ENCODE results near the gene BROX.

The BROX gene

GRCh38 chr1:222691016-222691415, 21.3 kb upstream of the BROX start:
- in situ Hi-C loops (cut with MboI; ENCODE audit: low pct_unique_long_range_greater_than_20kb, low sequenced_read_pairs, unreplicated experiment): no loop called here
- TF ChIP-seq CTCF (IDR thresholded peaks at IDR 0.05; ENCODE audit: extremely low read depth, insufficient read depth, missing control alignments): no peak

GRCh38 chr1:222694927-222695326, 17.4 kb upstream of the BROX start:
- DNase-seq (ENCODE audit: low spot score): peak; percentile 24
- no peak for TF ChIP-seq CTCF (IDR thresholded peaks at IDR 0.05; ENCODE audit: extremely low read depth, insufficient read depth, missing control alignments)
- in situ Hi-C loops (cut with MboI; ENCODE audit: low pct_unique_long_range_greater_than_20kb, low sequenced_read_pairs, unreplicated experiment): no loop called here

More at GRCh38 chr1:222691016-222691415, 21.3 kb upstream of the BROX start:
- DNase-seq (ENCODE audit: low spot score): no peak

- no peak for TF ChIP-seq CTCF (IDR thresholded peaks at IDR 0.05; ENCODE audit: extremely low read depth, insufficient read depth, missing control alignments)
- in situ Hi-C loops (cut with MboI; ENCODE audit: low pct_unique_long_range_greater_than_20kb, low sequenced_read_pairs, unreplicated experiment): no loop called here
- no peak for DNase-seq (ENCODE audit: low spot score)
Observed at GRCh38 chr1:222696741-222697140, 15.6 kb upstream of the BROX start.

- TF ChIP-seq CTCF (IDR thresholded peaks at IDR 0.05; ENCODE audit: extremely low read depth, insufficient read depth, missing control alignments): no peak
- no peak for DNase-seq (ENCODE audit: low spot score)
- in situ Hi-C loops (cut with MboI; ENCODE audit: low pct_unique_long_range_greater_than_20kb, low sequenced_read_pairs, unreplicated experiment): no loop called here
Observed at GRCh38 chr1:222697203-222697602, 15.2 kb upstream of the BROX start.

GRCh38 chr1:222697826-222698225, 14.5 kb upstream of the BROX start:
- TF ChIP-seq CTCF (IDR thresholded peaks at IDR 0.05; ENCODE audit: extremely low read depth, insufficient read depth, missing control alignments): no peak
- no peak for DNase-seq (ENCODE audit: low spot score)
- in situ Hi-C loops (cut with MboI; ENCODE audit: low pct_unique_long_range_greater_than_20kb, low sequenced_read_pairs, unreplicated experiment): no loop called here

GRCh38 chr1:222702210-222702609, 10.2 kb upstream of the BROX start:
- DNase-seq (ENCODE audit: low spot score): no peak
- TF ChIP-seq CTCF (IDR thresholded peaks at IDR 0.05; ENCODE audit: extremely low read depth, insufficient read depth, missing control alignments): no peak
- in situ Hi-C loops (cut with MboI; ENCODE audit: low pct_unique_long_range_greater_than_20kb, low sequenced_read_pairs, unreplicated experiment): no loop called here

- no peak for DNase-seq (ENCODE audit: low spot score)
- no peak for TF ChIP-seq CTCF (IDR thresholded peaks at IDR 0.05; ENCODE audit: extremely low read depth, insufficient read depth, missing control alignments)
- in situ Hi-C loops (cut with MboI; ENCODE audit: low pct_unique_long_range_greater_than_20kb, low sequenced_read_pairs, unreplicated experiment): no loop called here
Observed at GRCh38 chr1:222704260-222704659, 8.1 kb upstream of the BROX start.

All from GM13977 (cell line).